Stimulated activated CD4-positive, alpha-beta T cell treated with anti-CD3 and anti-CD28 coated beads, TNF-alpha, amount 100 ng/mL, for 24 hours (primary cell): ENCODE results near the gene MUC21.
"Not testable (repeated sequence)": the region's sequence is repeated elsewhere in the genome, so short reads cannot be mapped to it uniquely, and the experiment has no call there.

Experiments used
- DNase-seq, 3 experiments: peaks; one replicate each; pipeline ENCODE4 v3.0.0-alpha.2; 2020; ENCODE audit warnings: low read depth in 3 of 3

Gene MUC21

DNA sequence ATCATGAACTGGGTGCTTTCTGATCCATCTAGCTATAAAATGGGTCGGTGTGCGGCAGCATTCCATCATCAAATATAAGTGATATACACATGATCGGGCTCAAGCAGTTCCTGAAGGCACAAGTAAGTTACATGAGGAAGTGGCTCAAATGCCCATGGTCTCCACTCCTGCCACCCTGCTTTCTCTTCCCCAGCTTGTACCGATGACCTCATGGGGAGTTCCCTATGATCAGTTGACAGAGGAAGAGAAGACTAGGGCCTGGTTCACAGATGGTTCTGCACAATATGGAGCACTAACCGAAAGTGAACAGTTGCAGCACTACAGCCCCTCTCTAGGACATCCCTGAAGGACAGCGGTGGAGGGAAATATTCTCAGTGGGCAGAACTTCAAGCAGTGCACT, 14.3 kb upstream of the MUC21 start:
- DNase-seq, result not testable (repeated sequence)

DNA sequence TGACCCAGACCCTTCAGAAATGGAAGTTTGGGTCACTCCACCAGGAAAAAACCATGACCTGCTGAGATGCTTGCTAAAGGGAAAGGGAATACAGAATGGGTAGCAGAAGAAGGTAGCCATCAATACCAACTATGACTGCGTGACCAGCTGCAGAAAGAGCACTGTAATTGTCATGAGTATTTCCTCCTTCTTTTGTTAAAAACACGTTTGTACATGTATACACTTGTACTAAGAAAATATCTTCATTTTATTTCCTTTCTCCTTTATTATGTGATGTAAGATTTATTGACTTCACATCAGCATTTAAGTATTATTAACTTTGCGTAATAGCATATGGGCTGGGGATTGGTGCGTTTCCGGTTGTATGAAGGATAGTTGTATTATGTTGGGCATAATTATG, 12.6 kb upstream of the MUC21 start:
- DNase-seq, result no peak

DNA sequence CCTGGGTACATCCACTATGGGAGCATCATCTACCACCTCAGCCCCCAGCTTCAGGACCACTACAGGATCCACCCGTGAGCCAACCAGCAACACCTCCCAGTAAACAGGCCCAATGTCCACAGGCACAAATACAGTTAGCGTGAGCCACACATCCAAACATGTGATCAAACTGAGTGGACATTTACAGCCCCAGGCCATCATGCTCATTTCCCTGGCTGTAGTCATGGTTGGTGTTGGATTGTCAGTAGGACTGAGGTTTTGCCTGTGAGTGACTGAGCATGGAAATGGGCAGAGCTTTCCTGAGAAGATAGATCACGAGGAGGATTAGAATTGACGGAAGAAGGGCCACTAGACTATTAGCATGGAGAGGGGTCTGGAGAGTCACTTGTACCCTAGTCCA, 10.7 kb upstream of the MUC21 start:
- no peak for DNase-seq

DNA sequence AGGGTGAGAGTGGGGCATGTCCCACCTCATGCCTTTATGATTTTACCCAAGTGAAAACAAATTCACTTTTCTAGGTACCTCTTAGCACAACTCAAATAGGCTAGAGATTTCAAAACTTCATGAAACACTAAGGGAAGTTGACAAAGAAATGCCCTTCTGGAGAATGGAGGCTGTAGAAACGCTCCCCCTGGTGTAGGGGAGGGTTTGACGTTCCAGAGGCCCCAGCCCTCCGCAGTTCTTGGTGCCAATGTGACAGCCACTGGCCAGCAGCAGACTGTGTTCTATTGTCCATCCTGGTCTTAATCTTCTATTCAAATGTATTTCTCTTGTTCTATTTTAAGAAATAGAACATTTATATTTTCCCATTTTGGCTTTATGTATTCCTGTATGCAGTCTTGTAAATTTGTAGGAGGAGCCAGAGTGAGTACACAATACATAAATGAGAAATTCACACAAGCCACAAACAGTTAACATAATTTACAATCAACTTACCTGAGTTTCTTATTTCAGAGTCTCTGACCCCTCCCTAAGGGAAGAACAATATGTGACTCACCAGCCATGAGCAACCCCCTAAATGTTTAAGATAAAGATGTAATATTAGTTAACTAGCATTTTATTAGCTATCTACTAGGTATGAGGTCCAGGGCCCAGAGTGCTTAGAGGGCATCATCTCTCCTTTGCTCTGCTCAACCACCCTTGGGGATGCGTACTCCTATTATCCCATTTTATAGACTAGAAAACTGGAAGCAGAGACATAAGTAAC, 8.8 kb upstream of the MUC21 start:
- DNase-seq, result no peak

- no peak for DNase-seq
Observed at GRCh38 chr6:30979141-30979540, 4.4 kb upstream of the MUC21 start.

GRCh38 chr6:30979690-30980089, 3.8 kb upstream of the MUC21 start:
- DNase-seq, result no peak

DNA sequence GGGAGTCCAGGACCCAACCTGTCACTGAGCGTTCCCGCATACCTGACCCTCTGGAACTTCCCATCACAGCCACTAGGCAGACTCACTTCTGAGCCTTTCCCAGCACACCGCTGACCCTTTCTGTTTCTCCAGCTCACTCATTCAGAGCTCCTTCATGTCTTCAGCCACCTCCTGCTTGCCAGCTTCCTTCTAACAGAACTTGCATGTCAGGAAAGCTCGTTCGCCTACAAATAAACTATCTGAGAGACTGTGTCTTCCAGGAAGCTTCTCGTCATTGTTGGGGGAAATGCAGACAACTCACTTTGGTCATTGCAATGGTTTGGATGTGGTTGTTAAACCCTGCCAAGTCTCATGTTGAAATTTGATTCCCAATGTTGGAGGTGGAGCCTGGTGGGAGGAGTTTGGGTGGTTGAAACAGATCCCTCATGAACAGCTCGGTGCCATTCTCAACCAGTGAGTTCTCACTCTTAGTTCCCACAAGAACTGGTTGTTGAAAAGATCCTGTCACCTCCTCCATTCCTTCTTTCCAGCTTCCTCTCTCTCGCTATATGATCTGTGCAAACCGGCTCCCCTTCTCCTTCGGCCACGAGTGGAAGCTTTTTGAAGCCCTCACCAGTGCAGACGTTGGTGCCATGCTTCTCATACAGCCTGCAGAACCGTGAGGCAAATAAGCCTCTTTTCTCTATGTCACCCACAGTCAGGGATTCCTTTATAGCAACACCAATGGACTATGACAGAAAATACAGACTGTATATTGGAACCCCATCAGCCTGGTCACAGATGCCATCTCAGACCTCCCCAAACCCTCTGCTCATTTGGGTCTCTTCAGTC, 1.4 kb upstream of the MUC21 start:
- no peak for DNase-seq

- no peak for DNase-seq
Observed at GRCh38 chr6:30985490-30985889, 2.0 kb downstream of the MUC21 start.

- no peak for DNase-seq
Observed at GRCh38 chr6:30987304-30987703, 3.8 kb downstream of the MUC21 start.

DNA sequence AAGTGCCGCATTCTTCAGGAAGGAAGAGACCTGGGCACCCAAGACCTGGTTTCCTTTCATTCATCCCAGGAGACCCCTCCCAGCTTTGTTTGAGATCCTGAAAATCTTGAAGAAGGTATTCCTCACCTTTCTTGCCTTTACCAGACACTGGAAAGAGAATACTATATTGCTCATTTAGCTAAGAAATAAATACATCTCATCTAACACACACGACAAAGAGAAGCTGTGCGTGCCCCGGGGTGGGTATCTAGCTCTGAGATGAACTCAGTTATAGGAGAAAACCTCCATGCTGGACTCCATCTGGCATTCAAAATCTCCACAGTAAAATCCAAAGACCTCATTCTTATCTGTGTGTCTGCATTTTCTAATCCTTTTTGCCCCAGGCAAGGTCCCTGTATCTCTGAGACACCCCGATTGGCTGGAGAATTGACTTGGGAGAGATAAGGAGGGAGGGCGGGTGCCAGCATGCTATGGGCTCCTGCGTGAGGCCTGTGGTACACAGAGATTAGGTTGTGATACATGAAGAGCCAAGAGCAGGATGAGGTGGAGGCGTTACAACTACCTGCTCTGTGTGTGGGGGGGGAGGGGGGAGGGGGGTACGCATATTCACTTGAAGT, 4.8 kb downstream of the MUC21 start:
- no peak for DNase-seq

DNA sequence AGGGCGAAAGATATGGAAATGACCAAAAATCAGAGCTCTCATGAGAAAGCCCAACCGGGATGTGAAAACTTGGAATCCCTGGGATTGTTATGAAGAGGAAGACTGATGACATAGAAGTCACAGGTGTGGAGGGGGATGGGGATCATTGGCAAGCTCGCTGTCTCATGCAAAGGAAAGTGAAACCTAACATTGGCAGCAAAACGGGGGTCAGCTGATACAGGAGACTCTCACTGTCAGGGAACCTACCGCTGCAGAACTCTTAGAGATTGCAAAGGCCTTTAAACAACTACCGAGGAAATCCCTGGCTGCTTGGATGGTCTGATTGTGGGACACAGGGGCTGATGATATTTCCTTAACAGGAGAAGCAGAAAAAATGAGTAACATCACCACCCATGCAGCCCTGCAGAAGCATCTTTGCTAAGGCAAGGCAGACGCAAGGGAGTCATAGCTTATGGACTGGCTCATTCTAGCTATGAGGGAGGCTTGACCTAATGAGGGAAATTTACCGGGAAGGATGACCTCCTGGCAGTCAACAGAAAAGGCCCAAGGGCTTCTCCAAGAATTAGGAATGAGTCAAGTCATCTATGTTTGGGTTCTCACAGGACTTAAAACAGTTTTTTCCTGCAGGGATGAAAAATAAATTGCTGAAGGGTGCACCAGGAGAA, 7.0 kb downstream of the MUC21 start:
- no peak for DNase-seq

- no peak for DNase-seq
Observed at GRCh38 chr6:30991891-30992290, 8.4 kb downstream of the MUC21 start.

GRCh38 chr6:30997301-30997700, 13.8 kb downstream of the MUC21 start:
- DNase-seq, result no peak

GRCh38 chr6:30998785-30999184, 15.3 kb downstream of the MUC21 start:
- no peak for DNase-seq

DNA sequence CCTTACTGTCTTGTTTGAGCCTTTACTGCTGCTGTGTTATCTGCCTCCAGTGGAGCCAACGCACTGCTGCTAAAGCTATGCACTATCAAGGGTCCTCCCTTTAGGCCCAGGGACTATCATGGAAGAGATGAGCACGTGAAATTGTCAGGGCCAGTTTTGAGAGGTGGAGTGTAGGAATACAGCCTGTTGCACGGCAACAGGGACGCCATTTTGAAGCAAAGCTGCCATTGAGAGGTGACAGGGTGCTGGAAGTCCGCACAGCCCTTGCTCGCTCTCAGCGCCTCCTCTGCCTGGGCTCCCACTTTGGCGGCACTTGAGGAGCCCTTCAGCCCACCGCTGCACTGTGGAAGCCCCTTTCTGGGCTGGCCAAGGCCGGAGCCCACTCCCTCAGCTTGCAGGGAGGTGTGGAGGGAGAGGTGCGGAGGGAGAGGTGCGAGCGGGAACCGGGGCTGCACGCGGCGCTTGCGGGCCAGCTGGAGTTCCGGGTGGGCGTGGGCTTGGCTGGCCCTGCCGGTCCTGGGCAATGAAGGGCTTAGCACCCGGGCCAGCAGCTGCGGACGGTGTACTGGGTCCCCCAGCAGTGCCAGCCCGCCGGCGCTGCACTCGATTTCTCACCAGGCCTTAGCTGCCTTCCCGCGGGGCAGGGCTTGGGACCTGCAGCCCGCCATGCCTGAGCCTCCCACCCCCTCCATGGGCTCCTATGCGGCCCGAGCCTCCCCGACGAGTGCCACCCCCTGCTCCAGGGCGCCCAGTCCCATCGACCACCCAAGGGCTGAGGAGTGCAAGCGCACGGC, 16.7 kb downstream of the MUC21 start:
- not testable (repeated sequence) for DNase-seq

- no peak for DNase-seq
Observed at GRCh38 chr6:31001281-31001888, 17.9 kb downstream of the MUC21 start.

- DNase-seq, result no peak
Observed at GRCh38 chr6:31002471-31002870, 19.0 kb downstream of the MUC21 start.

GRCh38 chr6:31004794-31005193, 21.3 kb downstream of the MUC21 start:
- no peak for DNase-seq

- DNase-seq, result no peak
Observed at GRCh38 chr6:31005249-31006020, 21.9 kb downstream of the MUC21 start.

GRCh38 chr6:31007694-31008093, 24.2 kb downstream of the MUC21 start:
- DNase-seq, result no peak
